HEK293 (cell line): Measurements from ENCODE around the gene SYTL2.

Experiments
- YY1 ChIP-seq: fragments of 450-650 bp; formaldehyde crosslinking; IDR thresholded peaks from 2 replicates; pipeline ENCODE4 v1.5.1; 2018; ENCODE audit warnings: missing biosample characterization, missing genetic modification characterization
- ZNF112 ChIP-seq: fragments of 450-650 bp; formaldehyde crosslinking; IDR thresholded peaks from 2 replicates; pipeline ENCODE4 v1.5.0; 2017; ENCODE audit warnings: missing biosample characterization, missing genetic modification characterization
- ZNF324 ChIP-seq: fragments of 450-650 bp; formaldehyde crosslinking; IDR thresholded peaks from 2 replicates; pipeline ENCODE4 v1.5.1; 2016; ENCODE audit warnings: missing biosample characterization, missing genetic modification characterization

DNA sequence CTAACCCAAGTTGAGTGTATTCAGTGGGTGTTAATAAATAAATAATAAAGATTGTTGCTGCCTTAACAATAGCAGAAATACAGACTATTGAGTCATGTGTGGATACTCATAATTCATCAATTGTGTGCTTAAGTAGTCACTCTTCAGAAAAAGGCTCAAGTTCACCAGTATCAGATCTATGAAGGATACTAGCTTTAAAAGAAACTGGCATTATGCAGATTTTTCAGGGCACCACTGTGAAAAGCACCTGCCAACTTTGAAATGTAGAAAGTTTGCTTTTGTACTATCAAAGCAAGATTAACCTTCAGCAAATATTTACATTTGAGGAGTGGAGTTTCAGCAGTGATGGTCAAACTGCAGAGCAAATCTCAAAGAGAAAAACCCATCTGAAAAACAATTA is 20.1 kb upstream of the SYTL2 start:
- TF ChIP-seq ZNF324 (tag by site-specific recombination) (no peak), YY1 (no peak), ZNF112 (no peak)
